Measurements from ENCODE around the gene TEPSIN. TPM values are rescaled to one million over a fixed set of nuclear protein-coding genes. Genes with fewer than 3 reads are reported as not detected.

Gene TEPSIN
- total RNA-seq, 4 donors from 2014 or later, result 61.2 to 336 (median 121) TPM

DNA sequence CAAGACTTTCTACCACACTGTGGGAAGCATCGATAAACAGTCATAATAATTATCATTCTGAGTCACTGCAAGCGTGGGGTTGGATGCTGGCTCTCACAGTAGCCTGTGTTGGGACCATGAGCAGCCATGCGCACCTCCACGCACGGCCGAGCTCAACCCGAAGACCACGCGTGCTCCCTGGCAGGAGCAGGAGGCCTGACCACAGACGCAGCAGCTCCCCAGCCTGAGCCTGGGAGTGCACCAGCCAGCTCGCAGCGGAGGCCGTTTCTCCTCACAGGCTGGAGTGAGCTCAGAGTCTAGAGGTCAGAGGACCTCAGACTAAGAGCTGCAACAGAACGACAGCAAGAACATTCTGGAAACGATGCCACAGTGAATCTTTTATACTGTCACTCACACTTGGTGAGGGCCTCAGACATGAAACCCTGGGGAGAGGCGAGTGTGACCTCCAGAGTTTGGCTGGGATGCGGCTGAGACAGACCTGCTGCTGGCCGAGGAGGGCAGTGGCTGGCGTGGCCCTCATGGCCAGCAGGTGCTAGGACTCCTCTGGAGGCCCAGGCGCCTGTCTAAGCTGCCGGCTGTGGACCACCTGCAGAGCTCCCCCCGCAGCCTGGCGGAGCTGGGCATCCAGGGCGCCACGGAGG lies 6.3 kb upstream of the TEPSIN start:
- Histone ChIP-seq H3K27ac (no peak overlapping the region), H3K9me3 (no peaks in the 10 kb centered on the region), H3K4me3 (no peak overlapping the region), H3K4me1 (peaks cover 3 to 10% (median 7%) of the 10 kb centered on the region in 4 donors), H3K36me3 (no peaks in the 10 kb centered on the region), H3K27me3 (no peaks in the 10 kb centered on the region)
- WGBS, 2 donors (ENCODE audit: low coverage in 1 of 2), result 72 to 100% methylated on average over 1 to 20 of the region's 25 CpGs
- TF ChIP-seq EP300 (IDR thresholded peaks at IDR 0.05; ENCODE audit: low read depth) (no peak), POLR2A (IDR thresholded peaks at IDR 0.05) (no peak), POLR2AphosphoS5 (IDR thresholded peaks at IDR 0.05) (no peak)
- TF ChIP-seq, protein P1, sequence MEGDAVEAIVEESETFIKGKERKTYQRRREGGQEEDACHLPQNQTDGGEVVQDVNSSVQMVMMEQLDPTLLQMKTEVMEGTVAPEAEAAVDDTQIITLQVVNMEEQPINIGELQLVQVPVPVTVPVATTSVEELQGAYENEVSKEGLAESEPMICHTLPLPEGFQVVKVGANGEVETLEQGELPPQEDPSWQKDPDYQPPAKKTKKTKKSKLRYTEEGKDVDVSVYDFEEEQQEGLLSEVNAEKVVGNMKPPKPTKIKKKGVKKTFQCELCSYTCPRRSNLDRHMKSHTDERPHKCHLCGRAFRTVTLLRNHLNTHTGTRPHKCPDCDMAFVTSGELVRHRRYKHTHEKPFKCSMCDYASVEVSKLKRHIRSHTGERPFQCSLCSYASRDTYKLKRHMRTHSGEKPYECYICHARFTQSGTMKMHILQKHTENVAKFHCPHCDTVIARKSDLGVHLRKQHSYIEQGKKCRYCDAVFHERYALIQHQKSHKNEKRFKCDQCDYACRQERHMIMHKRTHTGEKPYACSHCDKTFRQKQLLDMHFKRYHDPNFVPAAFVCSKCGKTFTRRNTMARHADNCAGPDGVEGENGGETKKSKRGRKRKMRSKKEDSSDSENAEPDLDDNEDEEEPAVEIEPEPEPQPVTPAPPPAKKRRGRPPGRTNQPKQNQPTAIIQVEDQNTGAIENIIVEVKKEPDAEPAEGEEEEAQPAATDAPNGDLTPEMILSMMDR (IDR thresholded peaks at IDR 0.05), result no peak
- intact Hi-C loops (cut with DNase I; ENCODE audit: low total_unique reads) (no loop called here), in situ Hi-C loops (cut with MboI; ENCODE audit: low pct_ligation_motif_present in 1 of 4, low pct_unique_long_range_greater_than_20kb in 1 of 4, low sequenced_read_pairs in 3 of 4) (no loop called here)
- DNase-seq, result no peak

DNA sequence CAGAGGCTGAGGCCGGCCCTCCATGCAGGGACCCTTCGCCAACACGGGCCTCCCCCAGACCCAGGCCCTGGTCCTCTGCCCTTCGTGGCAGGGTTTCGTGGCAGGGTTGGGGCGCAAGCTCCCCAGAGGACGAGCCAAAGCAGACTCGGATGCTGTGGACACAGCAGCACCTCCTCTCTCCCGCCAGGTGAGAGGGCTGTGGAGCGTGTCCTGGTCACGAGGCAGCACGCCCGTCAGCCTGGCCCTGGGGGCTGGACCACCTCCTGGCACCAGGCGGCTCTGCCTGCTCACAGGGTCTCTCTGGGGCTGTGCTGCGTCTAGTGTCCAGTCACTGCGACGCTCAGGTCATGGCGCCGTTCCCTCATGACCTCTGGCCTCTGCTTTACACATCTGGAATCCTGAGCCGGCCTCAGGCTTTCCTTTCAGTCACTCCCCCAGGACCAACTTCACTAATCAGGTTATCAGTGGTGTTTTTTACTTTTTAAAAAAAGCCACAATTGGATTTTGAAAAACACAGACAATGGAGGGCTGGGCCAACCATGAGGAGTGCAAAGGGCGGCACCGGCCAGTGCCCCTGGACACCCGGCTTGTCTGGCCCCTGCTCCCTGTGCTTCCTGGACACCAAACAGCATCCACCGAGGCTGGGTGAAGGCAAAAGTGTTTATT lies 5.6 kb upstream of the TEPSIN start:
- Histone ChIP-seq H3K36me3 (no peaks in the 10 kb centered on the region), H3K27ac (no peak overlapping the region), H3K4me1 (peaks cover 7 to 14% (median 12%) of the 10 kb centered on the region in 4 donors), H3K9me3 (no peaks in the 10 kb centered on the region), H3K27me3 (no peaks in the 10 kb centered on the region), H3K4me3 (no peak overlapping the region)
- DNase-seq, result no peak
- 67% methylated on average over 24 of the region's 24 CpGs; no CpG with 5 or more reads in 1 of the 2 donors for WGBS, 2 donors (ENCODE audit: low coverage in 1 of 2)
- in situ Hi-C loops (cut with MboI; ENCODE audit: low pct_ligation_motif_present in 1 of 4, low pct_unique_long_range_greater_than_20kb in 1 of 4, low sequenced_read_pairs in 3 of 4), result no loop called here
- TF ChIP-seq POLR2A (IDR thresholded peaks at IDR 0.05) (no peak), POLR2AphosphoS5 (IDR thresholded peaks at IDR 0.05) (no peak), EP300 (IDR thresholded peaks at IDR 0.05; ENCODE audit: low read depth) (no peak)
- TF ChIP-seq, protein P1 (IDR thresholded peaks at IDR 0.05), result no peak
- intact Hi-C loops (cut with DNase I; ENCODE audit: low total_unique reads), result loop anchor here (5.0 kb wide), 2 partner anchors 102 to 252 kb away; partner anchors contain the start of gene CHMP6

DNA sequence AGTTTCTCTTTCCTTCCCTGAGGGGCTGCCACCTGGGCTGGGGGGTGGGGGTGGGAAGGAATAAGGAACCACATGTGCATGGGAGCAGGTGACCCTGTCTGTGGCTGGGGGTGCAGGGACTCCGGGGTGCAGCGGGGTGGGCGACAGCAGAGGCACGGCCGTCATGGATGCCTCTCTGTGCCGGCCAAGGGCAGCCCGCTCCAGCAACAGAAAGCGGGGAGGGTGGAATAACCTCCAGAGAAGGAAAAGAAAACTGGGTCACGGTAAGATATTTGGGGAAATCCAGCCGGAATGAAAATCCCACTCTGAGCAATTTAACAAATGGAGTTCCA lies 4.4 kb upstream of the TEPSIN start:
- intact Hi-C loops (cut with DNase I; ENCODE audit: low total_unique reads), result loop anchor here (5.0 kb wide), 2 partner anchors 101 to 251 kb away; partner anchors contain the start of gene CHMP6

More for the DNA sequence above, 4.4 kb upstream of the TEPSIN start:
- TF ChIP-seq, protein P1 (IDR thresholded peaks at IDR 0.05), result no peak
- TF ChIP-seq EP300 (IDR thresholded peaks at IDR 0.05; ENCODE audit: low read depth), result no peak
- TF ChIP-seq POLR2A (IDR thresholded peaks at IDR 0.05), result no peak
- TF ChIP-seq POLR2AphosphoS5 (IDR thresholded peaks at IDR 0.05), result no peak
- no peak for DNase-seq
- H3K9me3 ChIP-seq, result no peaks in the 10 kb centered on the region
- H3K27ac ChIP-seq, result no peak overlapping the region
- no peaks in the 10 kb centered on the region for H3K36me3 ChIP-seq
- H3K4me3 ChIP-seq, result no peak overlapping the region
- H3K27me3 ChIP-seq, result no peaks in the 10 kb centered on the region
- in situ Hi-C loops (cut with MboI; ENCODE audit: low pct_ligation_motif_present in 1 of 4, low pct_unique_long_range_greater_than_20kb in 1 of 4, low sequenced_read_pairs in 3 of 4), result no loop called here
- peaks cover 7 to 15% (median 12%) of the 10 kb centered on the region in 4 donors for H3K4me1 ChIP-seq
- WGBS, 2 donors (ENCODE audit: low coverage in 1 of 2), result 72 to 83% methylated on average over 7 to 10 of the region's 10 CpGs

Measured in transverse colon (tissue), 4 donors.